DND-41 (cell line): Measurements from ENCODE around the gene TBCD.

Experiments
- EZH2 ChIP-seq: IDR thresholded peaks from 3 replicates; pipeline ENCODE4 v1.6.1; 2012; ENCODE audit warnings: borderline replicate concordance, low read depth, mild to moderate bottlenecking, moderate library complexity, low read length, inconsistent platforms; ENCODE audit not compliant: severe bottlenecking
- TF ChIP-seq, protein P1 (sequence below): IDR thresholded peaks from 2 replicates; pipeline ENCODE4 v1.5.1; 2012; ENCODE audit warnings: borderline replicate concordance, low read length, moderate library complexity, mild to moderate bottlenecking; ENCODE audit not compliant: poor library complexity, severe bottlenecking; ENCODE audit errors: extremely low read depth

DNA sequence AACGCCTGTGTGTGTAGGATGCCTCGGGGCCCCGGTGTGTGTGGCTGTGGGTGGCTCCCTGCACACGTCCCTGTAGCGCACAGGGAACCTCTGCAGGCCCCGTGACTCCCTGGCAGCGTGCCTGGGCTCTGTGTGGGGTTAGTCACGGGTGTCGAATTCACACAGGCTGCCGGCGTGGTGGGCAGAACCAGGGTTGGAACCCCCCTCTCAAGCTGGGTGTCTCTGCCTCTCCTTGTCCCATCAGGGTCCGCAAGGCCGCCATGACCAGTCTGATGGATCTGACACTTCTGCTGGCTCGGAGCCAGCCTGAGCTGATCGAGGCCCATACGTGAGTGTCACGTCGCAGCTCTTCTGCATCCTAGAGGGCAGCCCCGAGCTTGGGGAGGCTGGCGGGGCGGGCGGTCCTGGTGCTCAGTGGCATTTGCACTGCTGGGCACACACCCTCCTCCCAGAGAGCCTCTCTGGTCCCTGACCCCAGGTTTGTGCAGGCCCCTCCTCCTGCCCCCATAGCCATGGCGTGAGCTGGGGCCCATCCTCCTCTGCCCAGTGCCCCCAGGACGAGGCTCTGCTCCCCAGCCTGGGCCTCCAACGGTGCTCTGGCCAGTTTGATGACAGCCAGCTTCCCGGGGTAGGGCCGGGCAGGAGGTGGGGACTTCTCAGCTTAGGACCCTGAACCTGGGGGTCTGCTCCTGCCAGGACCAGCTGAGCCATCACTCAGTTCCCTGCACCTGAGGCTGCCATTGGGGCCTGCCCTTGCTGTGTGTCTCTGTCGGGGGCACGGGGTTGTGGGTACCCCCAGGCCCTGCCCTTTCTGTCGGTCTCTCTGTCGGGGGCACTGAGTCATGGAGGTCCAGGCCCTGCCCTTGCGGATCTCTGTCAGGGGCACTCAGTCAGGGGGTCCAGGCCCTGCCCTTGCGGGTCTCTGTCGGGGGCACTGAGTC, 176.1 kb downstream of the TBCD start:
- TF ChIP-seq, protein P1, sequence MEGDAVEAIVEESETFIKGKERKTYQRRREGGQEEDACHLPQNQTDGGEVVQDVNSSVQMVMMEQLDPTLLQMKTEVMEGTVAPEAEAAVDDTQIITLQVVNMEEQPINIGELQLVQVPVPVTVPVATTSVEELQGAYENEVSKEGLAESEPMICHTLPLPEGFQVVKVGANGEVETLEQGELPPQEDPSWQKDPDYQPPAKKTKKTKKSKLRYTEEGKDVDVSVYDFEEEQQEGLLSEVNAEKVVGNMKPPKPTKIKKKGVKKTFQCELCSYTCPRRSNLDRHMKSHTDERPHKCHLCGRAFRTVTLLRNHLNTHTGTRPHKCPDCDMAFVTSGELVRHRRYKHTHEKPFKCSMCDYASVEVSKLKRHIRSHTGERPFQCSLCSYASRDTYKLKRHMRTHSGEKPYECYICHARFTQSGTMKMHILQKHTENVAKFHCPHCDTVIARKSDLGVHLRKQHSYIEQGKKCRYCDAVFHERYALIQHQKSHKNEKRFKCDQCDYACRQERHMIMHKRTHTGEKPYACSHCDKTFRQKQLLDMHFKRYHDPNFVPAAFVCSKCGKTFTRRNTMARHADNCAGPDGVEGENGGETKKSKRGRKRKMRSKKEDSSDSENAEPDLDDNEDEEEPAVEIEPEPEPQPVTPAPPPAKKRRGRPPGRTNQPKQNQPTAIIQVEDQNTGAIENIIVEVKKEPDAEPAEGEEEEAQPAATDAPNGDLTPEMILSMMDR = no peak
- no peak for TF ChIP-seq EZH2
